ENCODE data around the gene SPOCK3. TPM values are rescaled to one million over a fixed set of nuclear protein-coding genes. Genes with fewer than 3 reads are reported as not detected.

The SPOCK3 gene
- total and polyA plus RNA-seq, 10 of the 15 experiments (the other 5 are each of a cell fraction or from before 2014, with no cell fraction given), result 0.06 to 0.39 (median 0.09) TPM; not detected in 5

- H3K4me3 ChIP-seq, result no peak overlapping the region
- no TSS peak for BruUV-seq (replicated peaks)
- TF ChIP-seq SREBF2 (IDR thresholded peaks at IDR 0.05; ENCODE audit: low read length) (no peak), PKNOX1 (IDR thresholded peaks at IDR 0.05) (peak; percentile 66), BCL3 (IDR thresholded peaks at IDR 0.05; ENCODE audit: borderline replicate concordance, insufficient read depth, low read depth, low read length, poor library complexity, severe bottlenecking) (no peak), HDAC2 (IDR thresholded peaks at IDR 0.05) (no peak), MYC (IDR thresholded peaks at IDR 0.05; ENCODE audit: insufficient read depth, insufficient read length, insufficient replicate concordance, low read length, severe bottlenecking) (no peak), BACH1 (IDR thresholded peaks at IDR 0.05; ENCODE audit: borderline replicate concordance) (no peak), ZZZ3 (IDR thresholded peaks at IDR 0.05; ENCODE audit: control insufficient read depth, insufficient read length, low read depth) (no peak), RUNX3 (IDR thresholded peaks at IDR 0.05; ENCODE audit: low read length) (peak; percentile 81), IRF4 (IDR thresholded peaks at IDR 0.05; ENCODE audit: low read depth, low read length) (no peak), SPI1 (IDR thresholded peaks at IDR 0.05; ENCODE audit: borderline replicate concordance, insufficient read depth, low read depth, low read length) (no peak), TCF3 (IDR thresholded peaks at IDR 0.05; ENCODE audit: borderline replicate concordance, insufficient read depth, low read depth, low read length) (0 out of 2 replicates have a peak, but pooled peaks have one; percentile 21), YY1 (IDR thresholded peaks at IDR 0.05; ENCODE audit: low read depth, low read length) (no peak), MAX (IDR thresholded peaks at IDR 0.05; ENCODE audit: low read depth, low read length) (no peak), CBFB (IDR thresholded peaks at IDR 0.05; ENCODE audit: low read depth) (no peak), SMC3 (IDR thresholded peaks at IDR 0.05; ENCODE audit: borderline replicate concordance, low read length) (no peak), ATF2 (IDR thresholded peaks at IDR 0.05; ENCODE audit: low read length) (peak; percentile 58; the same call in 1 of the 2 replicates), MTA2 (IDR thresholded peaks at IDR 0.05; ENCODE audit: low read depth) (peak; percentile 59), NFIC (IDR thresholded peaks at IDR 0.05; ENCODE audit: low read depth, low read length) (peak; percentile 52; the same call in 1 of the 2 replicates), RCOR1 (conservative IDR thresholded peaks at IDR 0.05; ENCODE audit: low read depth, low read length) (no peak), JUNB (IDR thresholded peaks at IDR 0.05) (peak; percentile 56), FOXK2 (IDR thresholded peaks at IDR 0.05) (no peak), ZNF384 (IDR thresholded peaks at IDR 0.05; ENCODE audit: borderline replicate concordance, low read depth, low read length) (no peak), CEBPB (IDR thresholded peaks at IDR 0.05; ENCODE audit: borderline replicate concordance in 1 of 2, low read depth in 2 of 2, low read length in 2 of 2) (no peak), CREM (IDR thresholded peaks at IDR 0.05; ENCODE audit: low read depth) (no peak)
Measured at GRCh38 chr4:166972071-166972470, 262.2 kb downstream of the SPOCK3 start.

More at GRCh38 chr4:166972071-166972470, 262.2 kb downstream of the SPOCK3 start:
- SMC1A ChIA-PET (ENCODE audit: uncharacterized antibody, unreplicated experiment), result interaction anchor here (0.9 to 1.2 kb wide), 3 partner anchors 26 to 585 kb away, joined by 3 to 4 read pairs (median 3); no protein-coding TSS in a partner anchor
- no peak overlapping the region for H3K9ac ChIP-seq (ENCODE audit: control insufficient read depth, insufficient read depth, low read length)
- H3K36me3 ChIP-seq (ENCODE audit: control insufficient read depth in 2 of 2, insufficient read depth in 2 of 2, low read length in 1 of 2), result no peaks in the 10 kb centered on the region
- POLR2A ChIA-PET, result no interaction called here
- no peaks in the 10 kb centered on the region for H3K4me1 ChIP-seq (ENCODE audit: control insufficient read depth, insufficient read depth, low read length)
- no peaks in the 10 kb centered on the region for H4K20me1 ChIP-seq (ENCODE audit: control insufficient read depth, insufficient read depth)
- H3K4me2 ChIP-seq (ENCODE audit: control insufficient read depth, insufficient read depth), result no peak overlapping the region
- H3K79me2 ChIP-seq (ENCODE audit: control insufficient read depth, insufficient read depth, low read length), result no peaks in the 10 kb centered on the region
- no peak overlapping the region for H3K27ac ChIP-seq (ENCODE audit: control insufficient read depth, insufficient read depth)
- RAD21 ChIA-PET (ENCODE audit: unreplicated experiment), result interaction anchor here (0.9 kb wide), 1 partner anchor 132 kb away, joined by 3 read pairs; no protein-coding TSS in a partner anchor
- H2AFZ ChIP-seq (ENCODE audit: control insufficient read depth, low read depth, low read length), result no peak overlapping the region
- intact Hi-C loops (cut with micrococcal nuclease; ENCODE audit: unreplicated experiment) (no loop called here), in situ Hi-C loops (cut with MboI) (no loop called here)
- 6% methylated on average over 2 of the region's 2 CpGs for WGBS (ENCODE audit: insufficient coverage, insufficient replicate concordance, low lambda C conversion rate, missing lambda C conversion rate)
- H3K27me3 ChIP-seq (replicated peaks in 1 of 2; ENCODE audit: control insufficient read depth in 2 of 2, insufficient read depth in 2 of 2, low read length in 1 of 2), result no peaks in the 10 kb centered on the region
- FAIRE-seq, result no peak
- no peak for DNase-seq (ENCODE audit: low read depth, low spot score)
- ATAC-seq, result peak; percentile 89
- CTCF ChIA-PET, result no interaction called here
- H3K9me3 ChIP-seq (replicated peaks; ENCODE audit: control insufficient read depth, insufficient read depth, low read length), result no peaks in the 10 kb centered on the region; the same call in 2 of the 3 replicates

All from GM12878 (cell line).